ENCODE measurements around the gene PTPRM. TPM values are rescaled to one million over a fixed set of nuclear protein-coding genes. Genes with fewer than 3 reads are reported as not detected.

The PTPRM gene
- polyA plus RNA-seq, 2 of the 4 experiments (the other 2 are of a cell fraction): 44.5 to 199 TPM

DNA sequence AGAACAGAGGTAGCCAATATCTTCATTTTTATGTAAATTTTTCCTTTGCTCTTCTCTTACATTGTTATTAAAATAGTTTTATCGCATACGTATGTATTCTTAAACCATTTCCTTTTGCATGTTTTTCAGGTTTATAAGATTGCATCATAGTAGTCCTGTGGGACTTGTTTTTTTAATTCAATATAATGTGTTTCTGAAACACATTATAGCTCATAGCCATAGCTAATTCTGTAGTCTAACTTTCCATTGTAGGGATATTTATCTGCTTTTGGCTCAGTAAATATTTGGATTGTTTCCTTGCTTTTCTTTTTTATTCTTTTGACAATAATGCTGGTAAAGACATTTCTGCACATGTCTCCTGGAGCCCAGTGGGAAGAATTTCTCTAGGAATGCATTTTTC is 484.3 kb downstream of the PTPRM start:
- ATAC-seq: no peak
- no peaks in the 10 kb centered on the region for H3K9me3 ChIP-seq
- H3K4me3 ChIP-seq: no peak overlapping the region
- H3K27ac ChIP-seq: no peak overlapping the region
- DNase-seq (ENCODE audit: low read depth in 1 of 2, low spot score in 1 of 2): no peak
- ChIA-PET CTCF (no interaction called here), POLR2A (no interaction called here)
- WGBS (ENCODE audit: missing lambda C conversion rate): 92% methylated on average over 2 of the region's 2 CpGs
- H3K4me2 ChIP-seq: no peak overlapping the region
- H3K4me1 ChIP-seq: peaks cover 45% of the 10 kb centered on the region
- no peak for FAIRE-seq
- TF ChIP-seq MAX (IDR thresholded peaks at IDR 0.05): no peak
- no peak for TF ChIP-seq KDM5A (IDR thresholded peaks at IDR 0.05)
- TF ChIP-seq PHF8 (IDR thresholded peaks at IDR 0.05; ENCODE audit: borderline replicate concordance, low read depth): no peak
- TF ChIP-seq SREBF2 (IDR thresholded peaks at IDR 0.05): no peak
- TF ChIP-seq FOSB (CRISPR knock-in tag; IDR thresholded peaks at IDR 0.05): no peak
- no peak for TF ChIP-seq BHLHE40 (IDR thresholded peaks at IDR 0.05; ENCODE audit: low read depth, low read length)
- no peak for TF ChIP-seq ESRRA (IDR thresholded peaks at IDR 0.05; ENCODE audit: borderline replicate concordance, low read length)
- TF ChIP-seq ZSCAN20 (CRISPR knock-in tag; IDR thresholded peaks at IDR 0.05): no peak
- no peak for TF ChIP-seq TP53 (CRISPR knock-in tag; IDR thresholded peaks at IDR 0.05)
- no peak for TF ChIP-seq MYC (IDR thresholded peaks at IDR 0.05; ENCODE audit: borderline replicate concordance, low read length)
- TF ChIP-seq CHD4 (IDR thresholded peaks at IDR 0.05; ENCODE audit: borderline replicate concordance): no peak
- TF ChIP-seq POLR2A (IDR thresholded peaks at IDR 0.05; ENCODE audit: low read length): no peak
- TF ChIP-seq CEBPB (IDR thresholded peaks at IDR 0.05): no peak
- TF ChIP-seq ZFP36 (IDR thresholded peaks at IDR 0.05; ENCODE audit: borderline replicate concordance, partially characterized antibody): no peak

- no peak for FAIRE-seq
- Histone ChIP-seq H3K27ac (peak overlapping the region in 1 of 2 experiments; percentile 30; a peak in 2 of 6 replicates), H3K4me2 (no peak overlapping the region), H3K9me3 (no peaks in the 10 kb centered on the region), H3K4me3 (no peak overlapping the region), H3K4me1 (peaks cover 49% of the 10 kb centered on the region)
- no peak for TF ChIP-seq TFCP2L1 (CRISPR knock-in tag; IDR thresholded peaks at IDR 0.05)
- TF ChIP-seq MYC (IDR thresholded peaks at IDR 0.05; ENCODE audit: borderline replicate concordance, low read length): no peak
- no peak for TF ChIP-seq FOXS1 (CRISPR knock-in tag; IDR thresholded peaks at IDR 0.05)
- peak in 1 of 2 experiments; percentile 42; a peak in 3 of 5 replicates for TF ChIP-seq RAD21 (conservative IDR thresholded peaks at IDR 0.05 in 1 of 2, IDR thresholded peaks at IDR 0.05 in 1 of 2)
- TF ChIP-seq ZC3H11A (IDR thresholded peaks at IDR 0.05): no peak
- no peak for TF ChIP-seq EP300 (IDR thresholded peaks at IDR 0.05)
- TF ChIP-seq, protein P1, sequence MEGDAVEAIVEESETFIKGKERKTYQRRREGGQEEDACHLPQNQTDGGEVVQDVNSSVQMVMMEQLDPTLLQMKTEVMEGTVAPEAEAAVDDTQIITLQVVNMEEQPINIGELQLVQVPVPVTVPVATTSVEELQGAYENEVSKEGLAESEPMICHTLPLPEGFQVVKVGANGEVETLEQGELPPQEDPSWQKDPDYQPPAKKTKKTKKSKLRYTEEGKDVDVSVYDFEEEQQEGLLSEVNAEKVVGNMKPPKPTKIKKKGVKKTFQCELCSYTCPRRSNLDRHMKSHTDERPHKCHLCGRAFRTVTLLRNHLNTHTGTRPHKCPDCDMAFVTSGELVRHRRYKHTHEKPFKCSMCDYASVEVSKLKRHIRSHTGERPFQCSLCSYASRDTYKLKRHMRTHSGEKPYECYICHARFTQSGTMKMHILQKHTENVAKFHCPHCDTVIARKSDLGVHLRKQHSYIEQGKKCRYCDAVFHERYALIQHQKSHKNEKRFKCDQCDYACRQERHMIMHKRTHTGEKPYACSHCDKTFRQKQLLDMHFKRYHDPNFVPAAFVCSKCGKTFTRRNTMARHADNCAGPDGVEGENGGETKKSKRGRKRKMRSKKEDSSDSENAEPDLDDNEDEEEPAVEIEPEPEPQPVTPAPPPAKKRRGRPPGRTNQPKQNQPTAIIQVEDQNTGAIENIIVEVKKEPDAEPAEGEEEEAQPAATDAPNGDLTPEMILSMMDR (IDR thresholded peaks at IDR 0.05): peak; percentile 18; the same call in 2 of the 3 replicates
- 57% methylated on average over 2 of the region's 2 CpGs for WGBS (ENCODE audit: missing lambda C conversion rate)
- ATAC-seq: peak in 1 of 2 experiments; percentile 74; a peak in 3 of 6 replicates
- POLR2A ChIA-PET: no interaction called here
- CTCF ChIA-PET: no interaction called here
- peak in 1 of 2 experiments; percentile 38 for DNase-seq (ENCODE audit: low read depth in 1 of 2, low spot score in 1 of 2)
Measured at GRCh38 chr18:8052237-8052701, 485.2 kb downstream of the PTPRM start.

- 48% methylated on average over 1 of the region's 1 CpG for WGBS (ENCODE audit: missing lambda C conversion rate)
- H3K4me2 ChIP-seq: no peak overlapping the region
- no peak overlapping the region for H3K4me3 ChIP-seq
- H3K27ac ChIP-seq: no peak overlapping the region
- ATAC-seq (no peak), FAIRE-seq (no peak), DNase-seq (ENCODE audit: low read depth in 1 of 2, low spot score in 1 of 2) (no peak)
- ChIA-PET POLR2A (no interaction called here), CTCF (no interaction called here)
- peaks cover 10% of the 10 kb centered on the region; the same call in 2 of the 3 replicates for H3K4me1 ChIP-seq
- TF ChIP-seq EHF (CRISPR knock-in tag; IDR thresholded peaks at IDR 0.05) (no peak), HOXB5 (CRISPR knock-in tag; IDR thresholded peaks at IDR 0.05) (no peak), JUN (IDR thresholded peaks at IDR 0.05) (no peak), POLR2A (IDR thresholded peaks at IDR 0.05; ENCODE audit: low read length) (no peak), GATA3 (IDR thresholded peaks at IDR 0.05; ENCODE audit: borderline replicate concordance) (no peak), JUNB (IDR thresholded peaks at IDR 0.05) (no peak), ZFP36 (IDR thresholded peaks at IDR 0.05; ENCODE audit: borderline replicate concordance, partially characterized antibody) (no peak), CHD2 (IDR thresholded peaks at IDR 0.05; ENCODE audit: low read length, partially characterized antibody) (no peak), FOXS1 (CRISPR knock-in tag; IDR thresholded peaks at IDR 0.05) (no peak), NPAS2 (CRISPR knock-in tag; IDR thresholded peaks at IDR 0.05; ENCODE audit: borderline replicate concordance) (no peak), ZSCAN20 (CRISPR knock-in tag; IDR thresholded peaks at IDR 0.05) (no peak), BCL3 (IDR thresholded peaks at IDR 0.05) (no peak), HOXB13 (CRISPR knock-in tag; IDR thresholded peaks at IDR 0.05; ENCODE audit: low read depth) (no peak)
- TF ChIP-seq, protein P2, sequence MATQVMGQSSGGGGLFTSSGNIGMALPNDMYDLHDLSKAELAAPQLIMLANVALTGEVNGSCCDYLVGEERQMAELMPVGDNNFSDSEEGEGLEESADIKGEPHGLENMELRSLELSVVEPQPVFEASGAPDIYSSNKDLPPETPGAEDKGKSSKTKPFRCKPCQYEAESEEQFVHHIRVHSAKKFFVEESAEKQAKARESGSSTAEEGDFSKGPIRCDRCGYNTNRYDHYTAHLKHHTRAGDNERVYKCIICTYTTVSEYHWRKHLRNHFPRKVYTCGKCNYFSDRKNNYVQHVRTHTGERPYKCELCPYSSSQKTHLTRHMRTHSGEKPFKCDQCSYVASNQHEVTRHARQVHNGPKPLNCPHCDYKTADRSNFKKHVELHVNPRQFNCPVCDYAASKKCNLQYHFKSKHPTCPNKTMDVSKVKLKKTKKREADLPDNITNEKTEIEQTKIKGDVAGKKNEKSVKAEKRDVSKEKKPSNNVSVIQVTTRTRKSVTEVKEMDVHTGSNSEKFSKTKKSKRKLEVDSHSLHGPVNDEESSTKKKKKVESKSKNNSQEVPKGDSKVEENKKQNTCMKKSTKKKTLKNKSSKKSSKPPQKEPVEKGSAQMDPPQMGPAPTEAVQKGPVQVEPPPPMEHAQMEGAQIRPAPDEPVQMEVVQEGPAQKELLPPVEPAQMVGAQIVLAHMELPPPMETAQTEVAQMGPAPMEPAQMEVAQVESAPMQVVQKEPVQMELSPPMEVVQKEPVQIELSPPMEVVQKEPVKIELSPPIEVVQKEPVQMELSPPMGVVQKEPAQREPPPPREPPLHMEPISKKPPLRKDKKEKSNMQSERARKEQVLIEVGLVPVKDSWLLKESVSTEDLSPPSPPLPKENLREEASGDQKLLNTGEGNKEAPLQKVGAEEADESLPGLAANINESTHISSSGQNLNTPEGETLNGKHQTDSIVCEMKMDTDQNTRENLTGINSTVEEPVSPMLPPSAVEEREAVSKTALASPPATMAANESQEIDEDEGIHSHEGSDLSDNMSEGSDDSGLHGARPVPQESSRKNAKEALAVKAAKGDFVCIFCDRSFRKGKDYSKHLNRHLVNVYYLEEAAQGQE (IDR thresholded peaks at IDR 0.05): no peak
- H3K9me3 ChIP-seq: no peaks in the 10 kb centered on the region
Measured at GRCh38 chr18:8056723-8057122, 489.6 kb downstream of the PTPRM start.
